HL-60 (cell line): ENCODE data around the gene SMTNL1.

Experiments
- DNase-seq, 2 experiments: peaks; one replicate each; pipeline ENCODE4 v3.0.0-alpha.2; 2010 to 2020; ENCODE audit warnings: low read depth in 1 of 2, low spot score in 1 of 2
- H3K27ac ChIP-seq: fragments of 250-450 bp; sonication (Bioruptor Pico); replicated peaks from 2 replicates; pipeline ENCODE4 v1.5.1; 2020; ENCODE audit warnings: mild to moderate bottlenecking, moderate library complexity
- H3K27me3 ChIP-seq: fragments of 250-450 bp; sonication (Bioruptor Pico); 2 replicates; pipeline ENCODE4 v1.5.1; 2021; ENCODE audit warnings: mild to moderate bottlenecking, moderate library complexity; ENCODE audit not compliant: insufficient read depth, poor library complexity, severe bottlenecking
- H3K4me3 ChIP-seq: replicated peaks from 2 replicates; pipeline ENCODE4 v1.5.1; 2011; ENCODE audit warnings: mild to moderate bottlenecking, control low read depth, low read length; ENCODE audit not compliant: insufficient read depth
- CTCF ChIP-seq: IDR thresholded peaks from one replicate; pipeline ENCODE4 v1.5.1; 2011; ENCODE audit warnings: low read length, control low read depth, inconsistent platforms; ENCODE audit not compliant: insufficient read depth
- GABPA ChIP-seq: IDR thresholded peaks from 2 replicates; pipeline ENCODE4 v1.6.1; 2012; ENCODE audit warnings: low read depth
- POLR2AphosphoS5 ChIP-seq: IDR thresholded peaks from 2 replicates; pipeline ENCODE4 v1.6.1; 2012; ENCODE audit warnings: low read depth
- REST ChIP-seq: IDR thresholded peaks from 2 replicates; pipeline ENCODE4 v1.6.1; 2012; ENCODE audit warnings: low read depth; ENCODE audit not compliant: insufficient replicate concordance
- SPI1 ChIP-seq: IDR thresholded peaks from 2 replicates; pipeline ENCODE4 v1.6.1; 2012; ENCODE audit warnings: low read depth, mild to moderate bottlenecking, borderline replicate concordance

SMTNL1 gene

GRCh38 chr11:57547854-57548377 is 10.5 kb downstream of the SMTNL1 start:
- Histone ChIP-seq H3K27ac (no peak overlapping the region), H3K4me3 (no peak overlapping the region), H3K27me3 (no peaks in the 10 kb centered on the region)
- TF ChIP-seq GABPA = no peak
- TF ChIP-seq POLR2AphosphoS5 = no peak
- no peak for TF ChIP-seq CTCF
- TF ChIP-seq SPI1 = peak; percentile 40; the same call in 1 of the 2 replicates
- no peak for TF ChIP-seq REST
- peak in 1 of 2 experiments; percentile 61 for DNase-seq

- TF ChIP-seq POLR2AphosphoS5 (no peak), SPI1 (no peak), CTCF (no peak), REST (no peak), GABPA (no peak)
- H3K27ac ChIP-seq = no peak overlapping the region
- no peaks in the 10 kb centered on the region for H3K27me3 ChIP-seq
- no peak for DNase-seq
- no peak overlapping the region for H3K4me3 ChIP-seq
Observed at GRCh38 chr11:57549983-57550382, 12.6 kb downstream of the SMTNL1 start.

GRCh38 chr11:57551941-57552340 is 14.5 kb downstream of the SMTNL1 start:
- no peak overlapping the region for H3K4me3 ChIP-seq
- TF ChIP-seq CTCF = no peak
- no peak for TF ChIP-seq POLR2AphosphoS5
- TF ChIP-seq REST = no peak
- TF ChIP-seq GABPA = no peak
- no peak for TF ChIP-seq SPI1
- DNase-seq = no peak
- no peaks in the 10 kb centered on the region for H3K27me3 ChIP-seq
- H3K27ac ChIP-seq = no peak overlapping the region
